Activated CD8-positive, alpha-beta memory T cell treated with anti-CD3 and anti-CD28 coated beads, Interleukin-2, amount 50 U/mL, for 24 hours (primary cell): Measurements from ENCODE around the gene PFDN4.

Source experiments
- DNase-seq: peaks from one replicate; pipeline ENCODE4 v3.0.0-alpha.2; 2020; ENCODE audit errors: extremely low read depth

Gene PFDN4

DNA sequence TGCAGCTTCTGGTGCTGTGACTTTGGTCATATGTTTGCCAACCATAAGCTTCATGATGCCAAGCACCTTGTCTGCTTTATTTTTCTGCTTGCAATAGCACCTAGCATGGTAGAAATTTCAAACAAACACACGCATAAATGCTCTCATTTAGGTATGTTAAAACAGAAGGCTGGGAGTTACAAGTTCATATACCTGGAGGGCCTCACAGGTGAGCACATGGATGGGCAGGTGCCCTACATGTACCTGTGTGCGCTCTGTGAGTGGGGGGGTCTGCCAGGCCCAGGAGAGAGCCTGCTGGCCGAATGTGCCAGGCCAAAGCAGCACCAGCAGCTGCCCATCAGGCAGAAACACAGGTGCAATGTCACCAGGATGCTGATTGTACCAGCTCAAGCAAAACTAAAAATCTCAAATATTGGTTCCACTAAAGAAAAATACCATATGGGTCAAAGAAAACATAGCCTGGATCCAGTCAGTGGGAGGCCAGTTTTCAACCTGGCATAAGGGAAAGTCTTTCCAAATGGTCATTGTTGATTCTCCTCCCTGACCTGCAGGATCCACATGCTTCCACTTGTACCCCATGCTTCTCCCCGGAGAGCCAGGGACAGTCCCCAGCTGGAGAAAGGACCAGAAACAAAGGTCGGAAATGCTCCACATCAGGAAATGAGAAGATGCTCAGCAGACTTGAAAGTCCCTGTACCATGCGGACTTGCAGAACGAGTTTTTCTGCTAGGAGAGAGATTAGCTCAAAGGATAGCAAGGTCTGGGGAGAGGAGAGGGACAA, 7.2 kb upstream of the PFDN4 start:
- DNase-seq, result no peak

DNA sequence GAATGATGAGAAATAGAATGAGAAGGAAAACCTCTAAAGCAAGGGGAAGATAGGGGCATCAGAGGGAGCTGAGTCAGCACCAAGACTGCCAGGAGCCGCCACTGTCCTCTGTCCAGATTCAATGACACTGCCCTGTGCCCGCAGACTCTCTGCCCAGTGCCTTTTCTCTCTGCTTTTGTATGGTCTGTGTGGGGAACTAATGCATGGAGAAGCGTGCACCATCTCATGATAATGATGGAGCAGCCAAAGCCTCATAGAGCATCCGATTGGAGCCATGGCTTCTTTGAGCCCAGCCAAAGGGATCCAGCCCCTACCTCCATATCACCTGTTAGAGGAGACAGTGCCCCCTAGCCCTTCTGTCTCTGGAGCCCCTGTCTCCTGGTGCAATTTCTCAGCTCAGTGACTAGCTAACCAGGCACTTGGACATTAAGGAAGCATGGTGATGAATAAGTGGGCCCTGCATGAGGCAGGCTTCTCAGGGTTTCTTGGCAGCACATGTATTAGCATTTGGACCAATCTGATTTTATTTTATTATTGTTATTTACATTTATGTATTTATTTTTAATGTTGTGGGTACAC, 6.5 kb upstream of the PFDN4 start:
- no peak for DNase-seq

DNA sequence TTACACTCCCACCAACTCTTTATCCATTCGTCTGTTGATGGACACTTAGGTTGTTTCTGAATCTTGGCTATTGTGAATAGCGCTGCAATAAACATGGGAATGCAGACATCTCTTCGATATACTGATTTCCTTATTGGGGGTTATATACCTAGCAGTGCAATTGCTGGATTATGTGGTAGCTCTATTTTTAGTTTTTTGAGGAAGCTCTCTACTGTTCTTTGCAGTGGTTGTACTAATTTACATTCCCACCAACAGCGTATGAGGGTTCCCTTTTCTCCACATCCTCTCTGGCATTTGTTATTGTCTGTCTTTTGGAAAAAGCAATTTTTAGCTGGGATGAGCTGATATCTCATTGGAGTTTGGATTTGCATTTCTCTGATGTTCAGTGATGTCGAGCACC, 4.6 kb upstream of the PFDN4 start:
- no peak for DNase-seq

DNA sequence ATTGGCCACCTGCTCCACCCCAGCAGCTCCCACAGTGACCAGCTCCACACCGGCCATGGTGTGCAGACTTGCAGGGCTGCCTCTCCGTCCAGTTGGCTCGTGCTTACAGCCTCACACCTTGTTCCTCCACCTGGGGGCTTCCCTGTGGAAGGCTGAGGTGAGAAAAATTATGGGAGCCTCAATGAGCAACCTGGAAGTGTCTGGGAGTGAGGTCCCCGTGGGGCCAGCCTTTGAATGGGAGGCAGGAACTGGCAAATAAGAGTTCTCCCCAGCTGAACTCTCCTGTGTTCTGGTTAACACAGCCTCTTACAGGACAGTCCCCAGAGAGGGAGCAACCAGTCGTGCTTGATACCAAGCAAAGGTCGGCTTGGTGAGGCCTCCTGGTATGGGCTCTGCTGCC, 3.8 kb upstream of the PFDN4 start:
- DNase-seq, result no peak

DNA sequence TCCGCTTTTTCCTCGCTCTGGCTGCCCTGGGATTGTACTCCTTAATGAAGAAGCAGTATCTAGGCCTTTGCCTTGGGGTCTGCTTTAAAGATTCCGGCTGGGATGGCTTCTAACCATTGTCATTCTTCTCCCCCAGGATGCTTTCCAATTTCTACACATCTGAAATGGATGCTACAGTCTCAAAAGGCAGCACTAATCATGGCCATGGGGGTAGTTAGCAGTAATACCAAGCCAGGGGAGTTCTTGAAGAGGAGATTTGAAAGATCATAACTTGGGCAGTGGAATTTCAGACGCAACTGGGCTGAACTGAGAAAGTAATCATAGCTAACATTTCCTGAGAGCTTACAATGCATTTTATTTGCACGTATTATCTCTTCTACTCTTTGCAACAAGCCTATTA, 3.4 kb upstream of the PFDN4 start:
- DNase-seq, result no peak

DNA sequence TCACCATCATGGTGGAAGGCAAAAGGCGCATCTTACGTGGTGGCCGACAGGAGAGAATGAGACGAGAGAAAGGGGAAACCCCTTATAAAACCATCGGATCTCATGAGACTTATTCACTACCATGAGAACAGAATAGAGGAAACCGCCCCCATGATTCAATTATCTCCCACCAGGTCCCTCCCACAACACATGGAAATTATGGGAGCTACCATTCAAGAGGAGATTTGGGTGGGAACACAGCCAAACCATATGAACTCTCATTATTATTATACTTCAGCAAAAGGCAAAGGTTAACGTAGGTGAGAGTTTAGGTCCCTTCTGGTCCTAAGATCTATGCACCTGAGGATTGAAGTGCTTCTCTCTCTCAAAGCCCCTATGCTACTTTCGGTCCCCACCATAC, 2.4 kb upstream of the PFDN4 start:
- no peak for DNase-seq

DNA sequence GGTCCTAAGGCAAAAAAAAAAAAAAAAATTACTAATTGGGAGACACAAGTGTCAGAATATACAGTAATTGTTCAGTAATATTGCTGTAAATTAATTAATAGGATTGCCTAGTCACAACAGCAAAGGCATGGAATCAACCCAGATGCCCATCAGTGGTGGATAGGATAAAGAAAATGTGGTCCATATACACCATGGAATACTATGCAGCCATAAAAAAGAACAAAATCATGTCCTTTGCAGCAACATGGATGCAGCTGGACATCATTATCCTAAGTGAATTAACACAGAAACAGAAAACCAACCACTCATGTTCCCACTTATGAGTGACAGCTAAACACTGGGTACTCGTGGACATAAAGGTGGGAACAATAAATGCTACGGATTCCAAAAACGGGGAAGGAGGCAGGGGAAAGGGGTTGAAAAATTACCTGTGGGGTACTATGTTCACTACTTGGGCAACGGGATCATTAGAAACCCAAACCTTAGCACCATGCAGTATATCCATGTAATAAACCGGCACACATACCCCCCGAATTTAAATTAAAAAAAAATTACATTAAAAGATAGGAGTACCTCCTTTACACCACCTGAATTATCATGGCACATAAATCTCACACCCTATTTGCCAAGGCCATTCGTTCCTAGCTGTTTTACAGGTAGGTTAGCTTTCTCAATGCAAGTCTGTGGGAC, 689 bp upstream of the PFDN4 start:
- DNase-seq, result no peak

DNA sequence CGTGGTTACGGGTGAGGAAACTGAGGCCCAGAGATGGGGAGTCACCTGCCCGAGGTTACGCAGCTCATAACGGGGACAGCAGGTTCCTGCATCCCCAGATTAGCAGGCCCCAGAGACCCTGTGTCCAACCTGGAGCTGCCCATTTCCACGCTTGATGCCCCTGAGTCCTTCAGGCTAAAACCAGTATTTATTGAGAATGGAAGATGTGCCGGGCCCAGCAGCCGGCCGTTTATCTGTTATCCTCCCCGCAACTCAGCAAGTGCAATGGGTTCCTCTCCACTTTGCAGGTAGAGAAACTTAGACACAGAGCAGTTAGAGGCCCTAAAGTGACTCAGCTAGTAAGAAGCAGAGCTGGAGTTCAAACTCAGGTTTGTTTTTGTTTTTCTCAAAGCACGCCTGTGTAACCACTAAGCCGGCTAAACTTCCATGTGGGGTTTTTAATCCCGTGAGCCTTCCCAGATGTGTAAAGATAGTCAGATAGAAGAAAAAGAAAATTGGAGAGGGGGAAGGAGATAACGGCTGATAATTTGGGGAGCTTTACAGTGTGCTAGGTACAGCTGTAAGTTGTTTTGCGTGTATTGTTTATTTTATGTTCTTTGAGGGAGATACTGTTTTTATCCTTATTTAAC, 775 bp downstream of the PFDN4 start:
- DNase-seq, result no peak

DNA sequence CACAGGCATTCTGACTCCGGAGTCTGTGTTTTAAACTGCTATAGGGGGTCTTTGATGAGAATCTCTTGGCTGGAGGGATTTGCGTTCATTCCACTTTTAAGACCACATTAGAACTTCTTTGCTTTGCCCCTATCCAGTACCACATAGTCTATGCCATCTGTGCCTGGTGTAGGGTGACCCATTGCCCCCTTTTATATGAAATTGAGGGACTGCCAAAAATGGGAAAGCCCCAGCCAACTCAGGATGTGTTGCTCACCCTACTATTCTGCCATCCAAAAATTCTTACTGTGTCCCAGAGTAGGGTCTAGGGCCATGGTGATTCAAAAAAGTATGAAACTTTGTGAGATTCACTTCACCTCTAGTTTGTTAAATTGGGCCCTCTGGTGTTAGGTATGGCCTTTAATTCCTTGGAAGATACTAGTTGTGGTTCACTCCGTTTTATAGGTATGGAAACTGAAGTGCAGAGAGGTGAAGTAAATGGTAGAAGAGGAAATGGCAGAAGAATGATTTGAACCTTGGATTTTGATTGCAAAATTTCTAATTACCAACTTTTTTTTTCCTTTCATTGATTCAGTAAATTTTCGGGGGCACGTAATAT, 1.4 kb downstream of the PFDN4 start:
- DNase-seq, result no peak

DNA sequence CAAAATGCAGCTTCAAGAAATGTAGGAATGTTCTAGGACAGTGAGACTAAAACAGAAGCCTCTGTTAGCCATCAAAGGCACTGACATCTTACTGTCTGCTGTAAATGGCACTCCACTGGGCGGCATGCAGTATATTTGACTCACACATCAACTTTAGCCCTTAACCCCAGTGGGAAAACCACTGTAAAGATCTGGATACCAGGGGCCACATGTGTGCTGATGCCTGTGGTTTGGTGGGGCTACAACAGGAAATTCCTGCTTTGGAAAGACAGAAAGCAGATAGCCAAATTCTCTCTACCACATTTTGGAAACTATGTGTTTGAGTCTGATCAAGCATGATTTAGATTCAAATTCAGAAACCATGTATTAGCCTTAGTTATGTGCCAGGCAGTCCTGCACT, 4.3 kb downstream of the PFDN4 start:
- no peak for DNase-seq

DNA sequence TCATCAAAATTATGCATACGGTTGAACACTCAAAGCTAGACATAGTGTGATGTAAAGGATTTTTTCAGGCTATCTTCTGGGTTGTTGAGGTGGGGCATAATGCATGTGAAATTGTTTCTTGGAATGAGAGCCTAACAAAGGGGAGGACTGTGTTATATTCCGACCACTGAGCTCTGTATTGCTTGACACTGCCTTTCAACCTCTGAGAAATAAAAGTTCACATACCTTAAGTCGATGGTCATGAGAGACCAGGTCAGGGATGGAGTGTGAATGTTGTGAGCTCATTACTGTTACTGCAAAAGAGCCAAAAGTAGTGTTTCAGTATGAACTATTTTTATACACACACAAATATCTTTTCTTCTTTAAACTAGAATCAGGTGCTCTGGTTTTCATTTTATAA, 5.0 kb downstream of the PFDN4 start:
- no peak for DNase-seq

DNA sequence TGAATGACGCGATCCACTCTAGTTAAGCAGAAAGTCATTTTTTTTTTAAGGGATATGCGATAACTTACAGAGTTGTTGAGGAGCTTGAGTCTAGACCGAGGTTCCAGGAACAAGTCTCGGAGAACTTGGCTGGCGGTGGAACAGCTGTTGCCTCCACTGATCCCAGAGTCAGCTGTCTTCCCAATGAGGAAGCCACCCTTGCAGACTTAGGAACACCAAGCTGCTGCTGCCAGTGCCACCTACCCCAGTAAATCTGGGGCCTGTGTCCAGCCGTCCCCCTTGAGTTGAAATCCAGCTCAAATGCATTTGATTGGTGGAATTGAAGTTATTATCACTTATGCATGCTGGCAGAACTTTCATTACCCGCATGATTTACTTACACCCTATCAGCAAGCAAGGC, 6.7 kb downstream of the PFDN4 start:
- DNase-seq, result no peak

DNA sequence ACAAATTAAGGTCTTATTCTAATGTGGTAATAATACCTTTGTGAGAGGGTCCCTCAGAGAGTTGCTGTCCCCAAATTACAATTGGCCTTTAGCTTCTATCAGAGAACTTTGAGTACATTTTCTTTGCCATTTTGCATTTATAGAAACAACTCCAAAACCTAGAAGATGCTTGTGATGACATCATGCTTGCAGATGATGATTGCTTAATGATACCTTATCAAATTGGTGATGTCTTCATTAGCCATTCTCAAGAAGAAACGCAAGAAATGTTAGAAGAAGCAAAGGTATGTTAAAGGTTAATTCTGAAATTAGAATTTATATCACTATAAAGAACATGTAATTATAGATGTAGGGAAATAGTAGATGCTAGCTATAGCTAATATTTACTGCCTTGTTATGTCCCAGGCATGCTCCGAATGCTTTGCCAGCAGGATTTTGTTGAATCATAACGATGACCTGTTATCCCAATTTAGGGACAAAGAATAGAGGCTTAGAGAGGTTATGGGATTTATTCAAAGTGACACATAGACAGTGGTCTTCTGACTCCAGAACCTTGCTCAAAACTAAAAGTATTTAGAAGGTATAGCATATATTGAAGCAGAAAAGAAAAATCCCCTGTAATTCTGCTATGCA, 7.4 kb downstream of the PFDN4 start:
- DNase-seq, result no peak

DNA sequence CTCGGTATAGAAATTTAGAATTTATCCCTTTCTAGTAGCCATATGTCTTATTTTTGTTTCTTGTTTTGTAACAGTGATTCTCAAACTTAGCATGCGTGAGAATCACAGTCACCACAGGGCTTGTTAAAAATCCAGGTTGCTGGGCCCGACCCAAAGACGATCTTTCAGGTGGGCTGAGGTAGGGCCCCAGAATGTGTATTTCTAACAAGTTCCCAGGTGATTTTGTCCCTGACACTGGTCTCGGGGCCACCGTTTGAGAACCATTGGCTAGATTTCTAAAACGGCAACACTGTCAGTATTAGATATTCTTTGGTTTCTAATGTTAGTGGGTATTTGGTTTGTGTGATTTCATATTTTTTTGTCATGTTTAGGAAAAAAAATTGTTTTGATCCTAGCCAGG, 9.9 kb downstream of the PFDN4 start:
- DNase-seq, result no peak

DNA sequence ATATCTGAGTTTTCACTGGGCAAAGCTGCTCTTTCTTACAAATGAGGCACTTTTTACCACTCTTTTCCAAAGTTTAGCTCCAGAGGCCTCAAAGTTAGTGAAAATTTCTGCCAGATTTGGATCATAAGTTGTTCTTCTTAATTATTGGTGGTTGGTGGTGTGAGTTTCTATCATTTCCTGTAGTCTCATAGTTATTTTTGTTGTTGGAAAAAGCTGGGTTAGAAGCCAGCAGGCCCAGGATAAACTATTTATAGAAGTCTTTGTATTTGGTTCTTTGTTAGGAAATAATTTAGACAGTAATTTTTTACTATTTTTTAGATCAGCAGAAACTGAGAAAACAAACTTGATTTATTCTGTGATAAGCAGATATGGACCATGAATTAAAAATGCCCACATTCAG, 10.6 kb downstream of the PFDN4 start:
- DNase-seq, result no peak

DNA sequence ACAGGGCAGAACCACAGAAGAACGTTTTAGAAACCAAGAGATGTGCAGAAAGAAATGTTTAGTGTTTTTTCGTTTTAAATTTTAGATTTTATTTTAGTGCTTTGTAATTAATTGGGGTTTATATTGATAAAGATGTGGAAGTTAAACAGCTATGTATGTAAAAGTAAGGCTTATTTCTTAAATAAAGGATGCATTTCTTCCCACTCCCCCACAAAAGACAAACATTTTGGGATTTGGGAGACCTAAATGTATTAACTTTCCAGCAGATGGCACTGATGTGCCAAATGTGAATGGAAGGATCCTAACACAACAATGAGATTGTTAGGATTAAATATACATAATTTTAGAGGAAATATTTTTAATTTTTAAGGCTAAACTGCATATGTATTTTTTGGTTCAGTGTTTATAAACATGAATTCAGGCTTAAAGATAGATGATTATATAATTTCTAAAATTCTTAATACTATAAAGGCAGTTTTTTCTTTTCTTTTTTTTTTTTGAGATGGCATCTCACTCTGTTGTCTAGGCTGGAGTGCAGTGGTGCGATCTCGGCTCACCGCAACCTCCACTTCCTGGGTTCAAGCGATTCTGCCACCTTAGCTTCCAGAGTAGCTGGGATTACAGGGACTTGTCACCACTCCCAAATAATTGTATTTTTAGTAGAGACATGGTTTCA, 12.0 kb downstream of the PFDN4 start:
- DNase-seq, result no peak

DNA sequence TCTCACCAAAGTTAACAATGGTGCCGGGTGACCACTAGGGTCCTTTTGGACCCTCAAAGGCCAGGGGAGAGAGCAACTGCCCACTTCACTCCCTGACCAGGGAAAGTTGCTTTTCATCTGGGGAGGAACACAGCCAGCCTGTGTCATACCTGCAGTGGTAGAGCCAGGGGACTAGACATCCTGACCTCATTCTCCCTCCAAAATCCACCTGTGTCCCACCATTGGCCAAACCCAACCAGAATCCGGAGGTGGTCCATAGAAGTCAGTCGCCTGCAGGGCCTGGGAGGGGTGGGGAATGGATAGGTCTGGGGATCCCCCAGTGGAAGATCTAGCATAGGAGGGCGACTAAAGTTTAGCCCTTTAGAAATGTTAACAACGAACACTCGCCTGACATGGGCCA, 12.8 kb downstream of the PFDN4 start:
- no peak for DNase-seq

DNA sequence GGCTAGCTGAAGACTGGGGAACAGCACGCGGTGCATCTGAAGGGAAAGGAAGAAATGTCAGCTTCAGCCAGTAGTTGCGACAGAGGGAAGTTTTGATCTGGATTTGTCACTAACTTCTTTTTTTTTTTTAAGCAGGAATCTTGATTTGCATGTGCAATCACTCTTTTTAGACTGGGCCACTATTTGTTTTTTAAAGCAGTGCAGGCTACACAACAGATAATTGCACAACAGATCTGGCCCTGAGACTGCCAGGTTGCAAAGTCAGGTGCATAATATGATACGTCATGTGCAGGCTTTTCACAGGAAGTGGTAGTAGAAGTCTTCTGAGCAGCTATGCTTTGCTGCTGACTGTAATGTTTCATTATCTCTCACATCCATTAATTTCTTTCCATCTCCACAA, 13.5 kb downstream of the PFDN4 start:
- no peak for DNase-seq

DNA sequence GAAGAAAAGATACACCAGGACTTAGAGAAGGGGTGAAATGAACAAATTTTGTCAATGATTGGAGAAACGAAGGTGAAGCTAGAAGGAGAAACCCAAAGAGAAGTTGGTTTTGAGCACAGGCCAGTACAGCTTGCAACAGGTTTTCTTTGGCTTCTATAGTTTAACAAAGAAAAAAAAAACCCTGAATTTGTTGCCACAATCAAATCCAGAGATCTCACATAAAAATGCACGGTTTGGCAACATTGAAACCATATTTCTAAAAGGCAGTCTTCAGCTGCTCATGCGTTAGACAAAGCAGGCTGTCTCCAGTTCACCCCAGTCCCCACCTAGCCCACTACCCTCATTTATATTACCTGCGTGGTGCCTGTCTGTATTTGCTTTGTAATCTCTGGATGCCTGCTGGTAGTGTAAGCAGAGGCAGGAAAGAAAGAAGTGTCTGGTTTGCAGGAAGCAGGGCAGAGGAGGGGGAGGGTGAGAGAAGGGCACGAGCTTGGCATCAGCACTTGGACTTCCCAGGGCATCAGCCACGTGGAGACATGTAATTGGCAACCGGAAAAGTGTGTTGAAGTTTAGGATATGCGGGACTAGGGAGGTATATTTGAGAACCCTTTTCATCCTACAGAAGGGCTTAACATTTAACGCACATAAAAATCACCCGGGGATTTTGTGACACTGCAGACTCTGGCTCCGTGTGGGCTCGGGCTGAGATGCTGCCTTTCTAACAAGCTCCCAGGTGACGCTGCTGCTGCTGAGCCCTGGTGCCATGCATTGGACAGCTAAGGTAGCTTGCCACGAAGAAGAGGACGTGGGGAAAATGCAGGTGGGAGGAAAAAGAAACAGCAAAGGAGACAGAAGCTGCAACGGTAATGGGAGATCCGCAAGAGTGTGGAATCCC, 14.4 kb downstream of the PFDN4 start:
- DNase-seq, result no peak

DNA sequence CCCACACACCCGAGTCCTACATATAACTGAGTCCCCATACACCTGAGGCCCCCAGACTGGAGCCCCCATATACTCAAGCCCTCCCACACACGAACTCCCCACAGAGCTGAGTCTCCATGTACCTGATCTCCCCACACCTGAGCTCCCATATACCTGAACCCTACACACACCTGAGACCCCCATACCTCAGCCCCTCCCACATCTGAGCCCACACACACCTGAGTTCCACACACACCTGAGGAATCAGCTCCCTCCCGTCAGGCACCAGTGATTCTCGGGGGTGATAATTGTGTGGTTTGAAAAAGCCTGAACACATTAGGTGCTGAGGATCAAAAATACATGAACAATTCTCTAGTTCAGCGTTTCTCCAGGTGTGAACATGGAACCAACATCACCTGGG, 15.4 kb downstream of the PFDN4 start:
- DNase-seq, result no peak
